IMR-90 (cell line): ENCODE measurements around the gene CPNE1. TPM values are rescaled to one million over a fixed set of nuclear protein-coding genes. Genes with fewer than 3 reads are reported as not detected.

ENCODE experiments used
- ATAC-seq: fragments of 200-7000 bp; cut with Tn5 transposase; 2 replicates; pipeline ENCODE4 v1.9.1; 2020; ENCODE audit warnings: low read depth, mild to moderate bottlenecking, moderate library complexity
- BruUV-seq: library from RNA; stranded (reverse); fragments of 400-500 nt; replicated peaks from 2 replicates; lab custom pipeline; 2021; lab: Mats Ljungman, UMichigan
- CTCF ChIA-PET: fragments of 300-600 bp; formaldehyde crosslinking; extraction: SDS; loops from one replicate; lab custom pipeline; 2021; ENCODE audit warnings: antibody characterized with exemption; lab: Yijun Ruan, JAX
- POLR2A ChIA-PET: fragments of 300-600 bp; sonication (Branson Sonifier 250); formaldehyde crosslinking; loops from one replicate; lab custom pipeline; 2022; ENCODE audit warnings: antibody characterized with exemption; ENCODE audit not compliant: unreplicated experiment; lab: Charles Lee
- DNase-seq: peaks from one replicate; pipeline ENCODE4 v3.0.0; 2013
- H2AFZ ChIP-seq: replicated peaks from 2 replicates; pipeline ENCODE3; 2013; ENCODE audit warnings: low read length, mild to moderate bottlenecking; ENCODE audit not compliant: poor library complexity
- H2AK5ac ChIP-seq: 2 replicates; pipeline ENCODE4 v1.6.1; 2013; ENCODE audit warnings: low read depth, low read length, inconsistent platforms
- H2AK9ac ChIP-seq: replicated peaks from 2 replicates; pipeline ENCODE3; 2013; ENCODE audit warnings: mild to moderate bottlenecking, low read depth, low read length, moderate library complexity; ENCODE audit not compliant: poor library complexity
- H2BK120ac ChIP-seq: 2 replicates; pipeline ENCODE4 v1.6.1; 2013; ENCODE audit warnings: low read depth, low read length, inconsistent platforms
- H2BK15ac ChIP-seq: 3 replicates; pipeline ENCODE4 v1.6.1; 2013; ENCODE audit warnings: low read depth, low read length, inconsistent platforms
- H2BK20ac ChIP-seq: 2 replicates; pipeline ENCODE4 v1.6.1; 2013; ENCODE audit warnings: low read depth, mild to moderate bottlenecking, inconsistent platforms, low read length, moderate library complexity
- H2BK5ac ChIP-seq: 2 replicates; pipeline ENCODE4 v1.6.1; 2013; ENCODE audit warnings: mild to moderate bottlenecking, low read depth, low read length, inconsistent platforms; ENCODE audit not compliant: poor library complexity, severe bottlenecking
- H3K14ac ChIP-seq: replicated peaks from 2 replicates; pipeline ENCODE4 v1.6.1; 2013; ENCODE audit warnings: low read depth, low read length, inconsistent platforms
- H3K18ac ChIP-seq: 2 replicates; pipeline ENCODE4 v1.6.1; 2013; ENCODE audit warnings: low read depth, low read length, control low read depth
- H3K23ac ChIP-seq: 2 replicates; pipeline ENCODE4 v1.6.1; 2013; ENCODE audit warnings: low read depth, low read length, inconsistent platforms
- H3K27ac ChIP-seq: 2 replicates; pipeline ENCODE4 v1.5.1; 2013; ENCODE audit warnings: mild to moderate bottlenecking, control low read depth, low read length; ENCODE audit not compliant: insufficient read depth
- H3K27me3 ChIP-seq: 2 replicates; pipeline ENCODE4 v1.6.1; 2013; ENCODE audit warnings: low read length; ENCODE audit not compliant: control insufficient read depth, insufficient read depth
- H3K36me3 ChIP-seq: 2 replicates; pipeline ENCODE4 v1.6.1; 2013; ENCODE audit warnings: low read length, mixed read lengths; ENCODE audit not compliant: control insufficient read depth, insufficient read depth
- H3K4ac ChIP-seq: 2 replicates; pipeline ENCODE4 v1.6.1; 2013; ENCODE audit warnings: low read depth, low read length, inconsistent platforms
- H3K4me1 ChIP-seq: 2 replicates; pipeline ENCODE4 v1.6.1; 2013; ENCODE audit warnings: low read length, mixed read lengths; ENCODE audit not compliant: control insufficient read depth, insufficient read depth
- H3K4me2 ChIP-seq: 2 replicates; pipeline ENCODE4 v1.6.1; 2013; ENCODE audit warnings: low read depth, mild to moderate bottlenecking, control low read depth, low read length, moderate library complexity
- H3K4me3 ChIP-seq: 2 replicates; pipeline ENCODE4 v1.5.1; 2013; ENCODE audit warnings: low read depth, mild to moderate bottlenecking, control low read depth, low read length, moderate library complexity; ENCODE audit not compliant: insufficient read depth
- H3K56ac ChIP-seq: 2 replicates; pipeline ENCODE4 v1.6.1; 2013; ENCODE audit warnings: low read length, inconsistent platforms; ENCODE audit not compliant: insufficient read depth; ENCODE audit errors: extremely low read depth
- H3K79me1 ChIP-seq, 2 experiments: 2 replicates each; pipeline ENCODE4 v1.6.1; 2013; ENCODE audit warnings: low read length in 2 of 2, inconsistent platforms in 1 of 2, low read depth in 1 of 2
- H3K9ac ChIP-seq: 2 replicates; pipeline ENCODE4 v1.6.1; 2013; ENCODE audit warnings: low read depth, low read length, control low read depth
- H3K9me1 ChIP-seq: 2 replicates; pipeline ENCODE4 v1.6.1; 2013; ENCODE audit warnings: low read length, inconsistent platforms; ENCODE audit not compliant: insufficient read depth
- H3K9me3 ChIP-seq: 2 replicates; pipeline ENCODE4 v1.6.1; 2013; ENCODE audit warnings: low read length; ENCODE audit not compliant: control insufficient read depth, insufficient read depth
- H4K20me1 ChIP-seq: 2 replicates; pipeline ENCODE4 v1.6.1; 2013; ENCODE audit warnings: low read length, inconsistent platforms; ENCODE audit not compliant: insufficient read depth
- H4K5ac ChIP-seq: 2 replicates; pipeline ENCODE4 v1.6.1; 2013; ENCODE audit warnings: mild to moderate bottlenecking, low read depth, low read length, control low read depth
- H4K8ac ChIP-seq, 2 experiments: 2 replicates each; pipeline ENCODE4 v1.6.1; 2013; ENCODE audit warnings: low read depth in 2 of 2, low read length in 2 of 2, control low read depth in 1 of 2, inconsistent platforms in 1 of 2
- H4K91ac ChIP-seq: 2 replicates; pipeline ENCODE4 v1.6.1; 2013; ENCODE audit warnings: low read depth, low read length, inconsistent platforms; ENCODE audit not compliant: insufficient read depth
- CHD1 ChIP-seq: IDR thresholded peaks from 2 replicates; pipeline ENCODE4 v1.6.1; 2012; ENCODE audit warnings: low read depth, low read length, improper control_type of control experiment
- FOS ChIP-seq: fragments of 150-350 bp; IDR thresholded peaks from 2 replicates; pipeline ENCODE4 v1.6.1; 2016; ENCODE audit warnings: low read depth, low read length
- MXI1 ChIP-seq: IDR thresholded peaks from 2 replicates; pipeline ENCODE4 v1.6.1; 2012; ENCODE audit warnings: low read depth, mild to moderate bottlenecking, low read length, moderate library complexity, borderline replicate concordance
- NFE2L2 ChIP-seq: fragments of 150-350 bp; IDR thresholded peaks from 2 replicates; pipeline ENCODE4 v1.6.1; 2016; ENCODE audit warnings: low read depth, mild to moderate bottlenecking, low read length
- POLR2A ChIP-seq: IDR thresholded peaks from 2 replicates; pipeline ENCODE4 v1.6.1; 2012; ENCODE audit warnings: mild to moderate bottlenecking, low read depth, low read length
- RAD21 ChIP-seq: IDR thresholded peaks from 2 replicates; pipeline ENCODE4 v1.6.1; 2012; ENCODE audit warnings: low read length, improper control_type of control experiment
- RFX5 ChIP-seq: IDR thresholded peaks from 2 replicates; pipeline ENCODE4 v1.8.0; 2012; ENCODE audit warnings: low read depth, mild to moderate bottlenecking, low read length, moderate library complexity
- WGBS, 2 experiments: methylation state at CpG; one replicate each; pipeline versions ENCODE4 v1.1.5 to v1.1.7; 2013; ENCODE audit warnings: missing lambda C conversion rate in 2 of 2; ENCODE audit not compliant: insufficient read length in 1 of 2; ENCODE audit errors: extremely low coverage in 2 of 2; 5-methylcytosine and 5-hydroxymethylcytosine counted together
- dilution Hi-C: fragments of 300-500 bp; cut with HindIII; formaldehyde crosslinking; loops from one replicate; pipeline ENCODE4 v1.14.3; 2018; ENCODE audit warnings: low sequenced_read_pairs; ENCODE audit not compliant: unreplicated experiment
- in situ Hi-C: fragments of 300-500 bp; cut with MboI; formaldehyde crosslinking; loops from 3 replicates; pipeline ENCODE4 v1.14.3; 2019; ENCODE audit warnings: low sequenced_read_pairs, inconsistent platforms, mixed read lengths
- intact Hi-C: fragments of 100-400 bp; cut with micrococcal nuclease; formaldehyde crosslinking; loops from 2 replicates; pipeline ENCODE4 v1.10.0; 2022
- polyA plus RNA-seq, 3 experiments: library from polyadenylated mRNA; depleted of rRNA; stranded (reverse); fragments of >200 nt; gene quantifications; 2 replicates each; pipeline ENCODE4 v1.2.3, GENCODE V29; 2012; ENCODE audit warnings: low replicate concordance in 1 of 3
- total RNA-seq: library from RNA; depleted of rRNA; stranded (reverse); fragments of >200 nt; gene quantifications from 2 replicates; pipeline ENCODE4 v1.2.3, GENCODE V29; 2012
- TF ChIP-seq, protein P1 (sequence below): fragments of 150-350 bp; IDR thresholded peaks from 2 replicates; pipeline ENCODE4 v1.6.1; 2016; ENCODE audit warnings: low read depth, mild to moderate bottlenecking, low read length, moderate library complexity, borderline replicate concordance
- TF ChIP-seq, protein P2 (sequence below): fragments of 150-350 bp; IDR thresholded peaks from 2 replicates; pipeline ENCODE4 v1.6.1; 2017; ENCODE audit warnings: mild to moderate bottlenecking, antibody characterized with exemption, low read length, low read depth

CPNE1 gene
- total and polyA plus RNA-seq, 2 of the 4 experiments (the other 2 are of a cell fraction): 163 to 165 TPM

- dilution Hi-C loops: no loop called here
- Histone ChIP-seq H3K27me3 (peaks cover 35% of the 10 kb centered on the region), H2BK5ac (no peak overlapping the region), H3K79me1 (no peaks in the 10 kb centered on the region), H4K20me1 (no peaks in the 10 kb centered on the region; the same call in 1 of the 2 replicates), H3K4me3 (no peak overlapping the region), H2AK9ac (no peak overlapping the region), H3K36me3 (no peaks in the 10 kb centered on the region), H3K4me2 (no peak overlapping the region), H3K56ac (no peak overlapping the region), H3K14ac (no peak overlapping the region), H2BK120ac (no peak overlapping the region), H4K91ac (no peak overlapping the region), H3K9ac (no peak overlapping the region), H2BK15ac (no peak overlapping the region), H2BK20ac (no peak overlapping the region), H3K9me1 (no peaks in the 10 kb centered on the region), H2AFZ (no peak overlapping the region), H3K18ac (no peak overlapping the region), H3K4ac (no peak overlapping the region), H4K8ac (no peak overlapping the region), H3K4me1 (peaks cover 3% of the 10 kb centered on the region), H3K27ac (no peak overlapping the region), H3K23ac (no peak overlapping the region), H4K5ac (no peak overlapping the region), H3K9me3 (no peaks in the 10 kb centered on the region), H2AK5ac (no peak overlapping the region)
- WGBS, 2 experiments: 91% methylated on average over 9 of the region's 11 CpGs; no CpG with 5 or more reads in 1 of the 2 experiments
- intact Hi-C loops: no loop called here
- DNase-seq: no peak
- in situ Hi-C loops: no loop called here
- no TSS peak for BruUV-seq
- ChIA-PET CTCF (no interaction called here), POLR2A (no interaction called here)
- TF ChIP-seq, protein P1, sequence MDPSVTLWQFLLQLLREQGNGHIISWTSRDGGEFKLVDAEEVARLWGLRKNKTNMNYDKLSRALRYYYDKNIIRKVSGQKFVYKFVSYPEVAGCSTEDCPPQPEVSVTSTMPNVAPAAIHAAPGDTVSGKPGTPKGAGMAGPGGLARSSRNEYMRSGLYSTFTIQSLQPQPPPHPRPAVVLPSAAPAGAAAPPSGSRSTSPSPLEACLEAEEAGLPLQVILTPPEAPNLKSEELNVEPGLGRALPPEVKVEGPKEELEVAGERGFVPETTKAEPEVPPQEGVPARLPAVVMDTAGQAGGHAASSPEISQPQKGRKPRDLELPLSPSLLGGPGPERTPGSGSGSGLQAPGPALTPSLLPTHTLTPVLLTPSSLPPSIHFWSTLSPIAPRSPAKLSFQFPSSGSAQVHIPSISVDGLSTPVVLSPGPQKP: no peak
- TF ChIP-seq, protein P2, sequence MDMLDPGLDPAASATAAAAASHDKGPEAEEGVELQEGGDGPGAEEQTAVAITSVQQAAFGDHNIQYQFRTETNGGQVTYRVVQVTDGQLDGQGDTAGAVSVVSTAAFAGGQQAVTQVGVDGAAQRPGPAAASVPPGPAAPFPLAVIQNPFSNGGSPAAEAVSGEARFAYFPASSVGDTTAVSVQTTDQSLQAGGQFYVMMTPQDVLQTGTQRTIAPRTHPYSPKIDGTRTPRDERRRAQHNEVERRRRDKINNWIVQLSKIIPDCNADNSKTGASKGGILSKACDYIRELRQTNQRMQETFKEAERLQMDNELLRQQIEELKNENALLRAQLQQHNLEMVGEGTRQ: no peak
- TF ChIP-seq POLR2A (no peak), FOS (no peak), RFX5 (no peak), MXI1 (no peak), NFE2L2 (no peak), CHD1 (no peak), RAD21 (no peak)
- ATAC-seq: no peak
Observed at GRCh38 chr20:35603695-35604448, 60.8 kb downstream of the CPNE1 start.
